ENCODE results near the gene FHIT.

DNA sequence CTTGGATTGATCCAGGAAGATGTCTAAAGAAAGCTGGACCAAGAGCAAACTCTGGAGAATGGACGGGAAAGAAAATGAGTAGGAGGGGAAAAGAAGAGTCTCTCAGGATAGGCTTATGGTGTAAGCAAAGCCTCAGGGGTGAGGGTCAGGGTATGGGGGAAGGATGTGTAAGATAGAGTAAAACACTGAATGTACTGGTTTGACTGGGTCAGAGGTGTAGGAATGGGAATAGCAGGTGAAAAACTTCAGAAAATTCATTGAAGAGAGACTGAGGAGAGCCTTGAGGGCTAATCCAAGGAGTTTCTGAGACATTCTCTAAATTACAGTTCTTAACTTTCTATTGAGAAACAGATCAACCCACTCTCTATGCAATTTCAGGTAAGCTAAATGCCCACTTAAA, 857.3 kb downstream of the FHIT start:
- TF ChIP-seq, protein P1, sequence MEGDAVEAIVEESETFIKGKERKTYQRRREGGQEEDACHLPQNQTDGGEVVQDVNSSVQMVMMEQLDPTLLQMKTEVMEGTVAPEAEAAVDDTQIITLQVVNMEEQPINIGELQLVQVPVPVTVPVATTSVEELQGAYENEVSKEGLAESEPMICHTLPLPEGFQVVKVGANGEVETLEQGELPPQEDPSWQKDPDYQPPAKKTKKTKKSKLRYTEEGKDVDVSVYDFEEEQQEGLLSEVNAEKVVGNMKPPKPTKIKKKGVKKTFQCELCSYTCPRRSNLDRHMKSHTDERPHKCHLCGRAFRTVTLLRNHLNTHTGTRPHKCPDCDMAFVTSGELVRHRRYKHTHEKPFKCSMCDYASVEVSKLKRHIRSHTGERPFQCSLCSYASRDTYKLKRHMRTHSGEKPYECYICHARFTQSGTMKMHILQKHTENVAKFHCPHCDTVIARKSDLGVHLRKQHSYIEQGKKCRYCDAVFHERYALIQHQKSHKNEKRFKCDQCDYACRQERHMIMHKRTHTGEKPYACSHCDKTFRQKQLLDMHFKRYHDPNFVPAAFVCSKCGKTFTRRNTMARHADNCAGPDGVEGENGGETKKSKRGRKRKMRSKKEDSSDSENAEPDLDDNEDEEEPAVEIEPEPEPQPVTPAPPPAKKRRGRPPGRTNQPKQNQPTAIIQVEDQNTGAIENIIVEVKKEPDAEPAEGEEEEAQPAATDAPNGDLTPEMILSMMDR (conservative IDR thresholded peaks at IDR 0.05; ENCODE audit: low read depth, low read length): no peak
- no peak for TF ChIP-seq POLR2A (IDR thresholded peaks at IDR 0.05; ENCODE audit: low read depth, low read length)
- TF ChIP-seq MAFK (IDR thresholded peaks at IDR 0.05; ENCODE audit: low read depth, low read length): no peak
- TF ChIP-seq CHD1 (IDR thresholded peaks at IDR 0.05; ENCODE audit: low read depth, low read length): no peak
- no peak for TF ChIP-seq MAZ (IDR thresholded peaks at IDR 0.05; ENCODE audit: borderline replicate concordance, low read depth, low read length)
- TF ChIP-seq, protein P2, sequence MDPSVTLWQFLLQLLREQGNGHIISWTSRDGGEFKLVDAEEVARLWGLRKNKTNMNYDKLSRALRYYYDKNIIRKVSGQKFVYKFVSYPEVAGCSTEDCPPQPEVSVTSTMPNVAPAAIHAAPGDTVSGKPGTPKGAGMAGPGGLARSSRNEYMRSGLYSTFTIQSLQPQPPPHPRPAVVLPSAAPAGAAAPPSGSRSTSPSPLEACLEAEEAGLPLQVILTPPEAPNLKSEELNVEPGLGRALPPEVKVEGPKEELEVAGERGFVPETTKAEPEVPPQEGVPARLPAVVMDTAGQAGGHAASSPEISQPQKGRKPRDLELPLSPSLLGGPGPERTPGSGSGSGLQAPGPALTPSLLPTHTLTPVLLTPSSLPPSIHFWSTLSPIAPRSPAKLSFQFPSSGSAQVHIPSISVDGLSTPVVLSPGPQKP (IDR thresholded peaks at IDR 0.05; ENCODE audit: borderline replicate concordance, low read depth, low read length): no peak
- TF ChIP-seq MXI1 (IDR thresholded peaks at IDR 0.05; ENCODE audit: borderline replicate concordance, low read depth, low read length): no peak
- no peak for TF ChIP-seq BHLHE40 (IDR thresholded peaks at IDR 0.05; ENCODE audit: low read depth, low read length)
- TF ChIP-seq RFX5 (IDR thresholded peaks at IDR 0.05; ENCODE audit: low read depth, low read length): no peak
